ENCODE data around the gene TAF9B. TPM values are rescaled to one million over a fixed set of nuclear protein-coding genes. Genes with fewer than 3 reads are reported as not detected.

Gene TAF9B
- polyA plus RNA-seq, 3 donors = 42.4 to 49.0 (median 47.4) TPM

Other genes with a start within 250 kb of the TAF9B start
- 10 to 100 TPM; 73.3 to 91.3 (median 85.3) TPM for gene MAGT1, start 244.2 kb downstream of the TAF9B start, polyA plus RNA-seq (ENCODE audit: insufficient read length in 3 of 3)
- gene COX7B, start 240.2 kb downstream of the TAF9B start, polyA plus RNA-seq (ENCODE audit: insufficient read length in 3 of 3) = 100 to 1,000 TPM; 245 to 356 (median 294) TPM
- 10 to 100 TPM; 13.2 to 17.8 (median 15.4) TPM for gene ATP7A, start 229.0 kb downstream of the TAF9B start, polyA plus RNA-seq (ENCODE audit: insufficient read length in 3 of 3)
- gene PGAM4, start 170.0 kb downstream of the TAF9B start, polyA plus RNA-seq (ENCODE audit: insufficient read length in 3 of 3) = under 1 TPM in 1 of 3 donors, not detected in 2; 0.11 TPM
- 100 to 1,000 TPM; 340 to 394 (median 394) TPM for gene PGK1, start 35.4 kb downstream of the TAF9B start, polyA plus RNA-seq (ENCODE audit: insufficient read length in 3 of 3)
- 1 to 10 TPM; 1.4 to 2.4 (median 1.9) TPM for gene CYSLTR1, start 188.0 kb upstream of the TAF9B start, polyA plus RNA-seq (ENCODE audit: insufficient read length in 3 of 3)